K562 (cell line): ENCODE results near the gene ZNF484. TPM values are rescaled to one million over a fixed set of nuclear protein-coding genes. Genes with fewer than 3 reads are reported as not detected.
A peak's percentile ranks its signal among the peaks of the same experiment; 100 is the strongest.

Experiments used
- ATF1 ChIP-seq, 2 experiments: fragments of 450-650 bp in 1 of 2; IDR thresholded peaks; 2 replicates each; pipeline ENCODE4 v1.6.1; 2016; ENCODE audit warnings: missing compliant biosample characterization in 1 of 2, missing genetic modification characterization in 1 of 2
- DPF2 ChIP-seq: fragments of 450-650 bp; IDR thresholded peaks from 2 replicates; pipeline ENCODE4 v1.6.1; 2016
- EP400 ChIP-seq: fragments of 450-650 bp; IDR thresholded peaks from 2 replicates; pipeline ENCODE4 v1.6.1; 2017; ENCODE audit warnings: antibody characterized with exemption, mild to moderate bottlenecking, moderate library complexity
- ETV1 ChIP-seq: fragments of 450-650 bp; conservative IDR thresholded peaks from 2 replicates; pipeline ENCODE4 v1.6.1; 2016; ENCODE audit warnings: missing genetic modification characterization, control low read depth, low read depth, missing compliant biosample characterization
- HDAC8 ChIP-seq: fragments of 450-650 bp; IDR thresholded peaks from 2 replicates; pipeline ENCODE4 v1.6.1; 2016; ENCODE audit warnings: mild to moderate bottlenecking, missing genetic modification characterization, moderate library complexity, missing compliant biosample characterization
- KAT7 ChIP-seq: sonication (generic); formaldehyde crosslinking; IDR thresholded peaks from 2 replicates; pipeline ENCODE4 v1.8.0; 2022; ENCODE audit warnings: missing genetic modification reagents, mild to moderate bottlenecking, borderline replicate concordance
- KLF1 ChIP-seq: fragments of 450-650 bp; IDR thresholded peaks from 2 replicates; pipeline ENCODE4 v1.6.1; 2016; ENCODE audit warnings: missing genetic modification characterization, missing compliant biosample characterization
- SMARCA5 ChIP-seq: fragments of 450-650 bp; IDR thresholded peaks from 2 replicates; pipeline ENCODE4 v1.6.1; 2016
- SNRNP70 ChIP-seq: fragments of 200-400 bp; formaldehyde crosslinking; optimal IDR thresholded peaks from 2 replicates; pipeline ENCODE3; 2017; ENCODE audit warnings: low read depth, low read length
- SP1 ChIP-seq: sonication (generic); formaldehyde crosslinking; IDR thresholded peaks from 2 replicates; pipeline ENCODE4 v1.8.1; 2022; ENCODE audit warnings: mild to moderate bottlenecking, missing genetic modification reagents
- TFAM ChIP-seq: fragments of 250-450 bp; sonication (Bioruptor Pico); conservative IDR thresholded peaks from 2 replicates; pipeline ENCODE4 v1.5.0; 2021; ENCODE audit warnings: mild to moderate bottlenecking, moderate library complexity
- XRCC4 ChIP-seq: IDR thresholded peaks from one replicate; pipeline ENCODE4 v1.6.1; 2011; ENCODE audit not compliant: insufficient read depth, insufficient read length; ENCODE audit errors: extremely low read depth
- YY1 ChIP-seq, 3 experiments: IDR thresholded peaks; 2 replicates each; pipeline ENCODE4 v1.6.1; 2011; ENCODE audit warnings: low read length in 2 of 3, mild to moderate bottlenecking in 2 of 3, moderate library complexity in 2 of 3, borderline replicate concordance in 1 of 3, control low read depth in 1 of 3, low read depth in 1 of 3; ENCODE audit not compliant: insufficient read depth in 3 of 3, insufficient replicate concordance in 2 of 3, control insufficient read depth in 1 of 3, insufficient read length in 1 of 3; ENCODE audit errors: extremely low read depth in 1 of 3
- ZBTB7A ChIP-seq: IDR thresholded peaks from 2 replicates; pipeline ENCODE4 v1.6.1; 2011; ENCODE audit warnings: low read depth, mild to moderate bottlenecking, low read length, moderate library complexity, borderline replicate concordance; ENCODE audit not compliant: control insufficient read depth
- ZNF146 ChIP-seq: IDR thresholded peaks from one replicate; pipeline ENCODE4 v1.6.1; 2018; ENCODE audit warnings: missing compliant biosample characterization; ENCODE audit not compliant: unreplicated experiment
- ZNF436 ChIP-seq: fragments of 250-450, 450-650 bp; sonication (Bioruptor Pico); formaldehyde crosslinking; IDR thresholded peaks from 2 replicates; pipeline ENCODE4 v1.7.0; 2020; ENCODE audit warnings: mild to moderate bottlenecking
- polyA plus RNA-seq, 8 experiments: library from polyadenylated mRNA; depleted of rRNA in 4 of 8; stranded (reverse) in 5 of 8; unstranded in 3 of 8; fragments of >200 nt; fragmentation: Nextera tagmentation in 2 of 8; fragmentation: Illumina TruSeq in 1 of 8; extraction: Ambion mirVana in 2 of 8; extraction: Trizol in 1 of 8; gene quantifications; 2 replicates each; pipeline versions ENCODE4 v1.2.1 to v1.2.3, GENCODE V29; 2011 to 2014; ENCODE audit warnings: inconsistent platforms in 1 of 8, missing spikeins in 1 of 8
- total RNA-seq, 7 experiments: library from RNA; depleted of rRNA in 6 of 7; stranded (reverse); fragments of >200 nt in 6 of 7; fragmentation: Illumina TruSeq in 2 of 7; extraction: Trizol in 2 of 7; gene quantifications; 2 replicates each; pipeline versions ENCODE4 v1.2.1 to v1.2.3, GENCODE V29; 2011 to 2021; ENCODE audit warnings: low replicate concordance in 1 of 7
- TF ChIP-seq, protein P1 (sequence below): sonication (generic); formaldehyde crosslinking; IDR thresholded peaks from 2 replicates; pipeline ENCODE4 v1.8.1; 2022; ENCODE audit warnings: missing genetic modification reagents
- TF ChIP-seq, protein P2 (sequence below): IDR thresholded peaks from 2 replicates; pipeline ENCODE4 v1.6.1; 2012; ENCODE audit warnings: low read depth, low read length, improper control_type of control experiment, borderline replicate concordance
- TF ChIP-seq, protein P3 (sequence below): fragments of 200-800 bp; sonication (Bioruptor generic); IDR thresholded peaks from 2 replicates; pipeline ENCODE4 v1.6.1; 2017; ENCODE audit warnings: missing genetic modification characterization, missing compliant biosample characterization

Gene ZNF484
- total and polyA plus RNA-seq, 9 of the 15 experiments (the other 6 are each of a cell fraction or from before 2014, with no cell fraction given) = 1.1 to 5.8 (median 2.5) TPM

DNA sequence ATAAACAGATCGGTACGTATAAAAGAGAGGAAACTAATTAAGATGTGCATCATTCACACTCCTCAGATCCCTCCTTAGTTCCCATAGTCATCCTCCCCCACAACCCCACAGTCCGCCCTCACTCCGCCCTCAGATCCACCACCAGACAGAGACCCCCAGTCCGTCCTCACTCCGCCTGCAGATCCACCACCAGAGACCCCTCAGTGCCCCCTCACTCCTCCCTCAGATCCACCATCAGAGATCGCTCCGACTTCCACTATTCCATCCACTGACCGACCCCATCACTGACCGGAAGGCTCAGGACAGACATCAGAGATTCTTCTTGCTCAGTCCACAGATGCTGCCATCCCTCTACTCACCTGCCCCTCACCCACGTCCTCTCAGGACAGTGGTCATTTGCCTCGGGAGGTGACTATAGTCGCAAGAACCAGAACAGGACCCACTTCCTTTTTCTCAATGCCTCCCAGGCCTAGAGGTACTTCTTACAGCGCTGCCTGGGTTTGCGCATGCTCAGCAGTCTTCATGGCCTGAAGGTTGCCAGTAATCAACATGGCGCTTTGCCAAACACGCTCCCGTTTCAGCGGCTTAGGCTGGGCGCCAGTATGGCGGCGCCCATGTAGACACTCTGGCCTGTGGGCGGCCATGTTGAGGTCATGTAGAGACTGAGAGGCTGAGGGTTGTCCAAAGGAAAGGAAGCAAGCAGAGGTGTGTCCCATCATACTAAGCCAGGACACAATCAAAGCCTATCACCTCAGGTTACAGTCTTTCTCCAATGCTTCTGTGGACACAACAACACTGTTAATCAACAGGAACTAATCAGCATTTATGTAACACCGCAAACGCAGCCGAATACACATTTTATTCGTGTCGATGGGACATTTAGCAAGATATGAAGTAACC lies at the start of gene ZNF484 (continued):
- TF ChIP-seq, protein P1, sequence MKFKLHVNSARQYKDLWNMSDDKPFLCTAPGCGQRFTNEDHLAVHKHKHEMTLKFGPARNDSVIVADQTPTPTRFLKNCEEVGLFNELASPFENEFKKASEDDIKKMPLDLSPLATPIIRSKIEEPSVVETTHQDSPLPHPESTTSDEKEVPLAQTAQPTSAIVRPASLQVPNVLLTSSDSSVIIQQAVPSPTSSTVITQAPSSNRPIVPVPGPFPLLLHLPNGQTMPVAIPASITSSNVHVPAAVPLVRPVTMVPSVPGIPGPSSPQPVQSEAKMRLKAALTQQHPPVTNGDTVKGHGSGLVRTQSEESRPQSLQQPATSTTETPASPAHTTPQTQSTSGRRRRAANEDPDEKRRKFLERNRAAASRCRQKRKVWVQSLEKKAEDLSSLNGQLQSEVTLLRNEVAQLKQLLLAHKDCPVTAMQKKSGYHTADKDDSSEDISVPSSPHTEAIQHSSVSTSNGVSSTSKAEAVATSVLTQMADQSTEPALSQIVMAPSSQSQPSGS = no peak
- TF ChIP-seq KAT7 (CRISPR knock-in tag) = no peak
- TF ChIP-seq DPF2 = peak; percentile 46; the same call in 1 of the 2 replicates
- TF ChIP-seq, protein P2, sequence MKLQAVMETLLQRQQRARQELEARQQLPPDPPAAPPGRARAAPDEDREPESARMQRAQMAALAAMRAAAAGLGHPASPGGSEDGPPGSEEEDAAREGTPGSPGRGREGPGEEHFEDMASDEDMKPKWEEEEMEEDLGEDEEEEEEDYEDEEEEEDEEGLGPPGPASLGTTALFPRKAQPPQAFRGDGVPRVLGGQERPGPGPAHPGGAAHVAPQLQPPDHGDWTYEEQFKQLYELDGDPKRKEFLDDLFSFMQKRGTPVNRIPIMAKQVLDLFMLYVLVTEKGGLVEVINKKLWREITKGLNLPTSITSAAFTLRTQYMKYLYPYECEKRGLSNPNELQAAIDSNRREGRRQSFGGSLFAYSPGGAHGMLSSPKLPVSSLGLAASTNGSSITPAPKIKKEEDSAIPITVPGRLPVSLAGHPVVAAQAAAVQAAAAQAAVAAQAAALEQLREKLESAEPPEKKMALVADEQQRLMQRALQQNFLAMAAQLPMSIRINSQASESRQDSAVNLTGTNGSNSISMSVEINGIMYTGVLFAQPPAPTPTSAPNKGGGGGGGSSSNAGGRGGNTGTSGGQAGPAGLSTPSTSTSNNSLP = no peak
- peak; percentile 54 for TF ChIP-seq SP1 (CRISPR knock-in tag)
- TF ChIP-seq ATF1 (CRISPR knock-in tag; IDR thresholded peaks at IDR 0.05) = no peak
- TF ChIP-seq ATF1 (tag; IDR thresholded peaks at IDR 0.05) = peak; percentile 73
- TF ChIP-seq, protein P3, sequence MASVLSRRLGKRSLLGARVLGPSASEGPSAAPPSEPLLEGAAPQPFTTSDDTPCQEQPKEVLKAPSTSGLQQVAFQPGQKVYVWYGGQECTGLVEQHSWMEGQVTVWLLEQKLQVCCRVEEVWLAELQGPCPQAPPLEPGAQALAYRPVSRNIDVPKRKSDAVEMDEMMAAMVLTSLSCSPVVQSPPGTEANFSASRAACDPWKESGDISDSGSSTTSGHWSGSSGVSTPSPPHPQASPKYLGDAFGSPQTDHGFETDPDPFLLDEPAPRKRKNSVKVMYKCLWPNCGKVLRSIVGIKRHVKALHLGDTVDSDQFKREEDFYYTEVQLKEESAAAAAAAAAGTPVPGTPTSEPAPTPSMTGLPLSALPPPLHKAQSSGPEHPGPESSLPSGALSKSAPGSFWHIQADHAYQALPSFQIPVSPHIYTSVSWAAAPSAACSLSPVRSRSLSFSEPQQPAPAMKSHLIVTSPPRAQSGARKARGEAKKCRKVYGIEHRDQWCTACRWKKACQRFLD = peak; percentile 97
- no peak for TF ChIP-seq XRCC4
- no peak for TF ChIP-seq ZNF436 (CRISPR knock-in tag)
- TF ChIP-seq ETV1 (tag) = peak; percentile 50
- TF ChIP-seq KLF1 (tag) = no peak
- 0 out of 2 replicates have a peak, but pooled peaks have one; percentile 35 for TF ChIP-seq ZBTB7A
- no peak for TF ChIP-seq TFAM (CRISPR knock-in tag)
- TF ChIP-seq SMARCA5 = 0 out of 2 replicates have a peak, but pooled peaks have one; percentile 16
- TF ChIP-seq EP400 = peak; percentile 54; the same call in 1 of the 2 replicates
- peak; percentile 99 to 100 (median 100) for TF ChIP-seq YY1 (IDR thresholded peaks at IDR 0.05; ENCODE audit: borderline replicate concordance in 1 of 3, control insufficient read depth in 1 of 3, extremely low read depth in 1 of 3, insufficient read depth in 3 of 3, insufficient read length in 1 of 3, insufficient replicate concordance in 2 of 3, low read depth in 1 of 3, low read length in 2 of 3)
- TF ChIP-seq SNRNP70 = no peak
- no peak for TF ChIP-seq ZNF146 (CRISPR knock-in tag)
- TF ChIP-seq HDAC8 (tag) = peak; percentile 51; the same call in 1 of the 2 replicates
